Ascending aorta (tissue), 2 donors: ENCODE results near the gene SLC18B1. TPM values are rescaled to one million over a fixed set of nuclear protein-coding genes. Genes with fewer than 3 reads are reported as not detected.

Experiments used
- DNase-seq, 2 donors: peaks; one replicate each; pipeline ENCODE4 v3.0.0-alpha.2; 2019; ENCODE audit warnings: low spot score in 2 of 2
- H3K27ac ChIP-seq, 2 donors: fragments of 200-600 bp; sonication (generic); one replicate each; pipeline ENCODE4 v1.5.1; 2016 to 2017; ENCODE audit warnings: mild to moderate bottlenecking in 1 of 2
- H3K27me3 ChIP-seq: fragments of 200-600 bp; sonication (generic); one replicate; pipeline ENCODE4 v1.5.1; 2017
- H3K36me3 ChIP-seq, 2 donors: fragments of 200-600 bp; sonication (generic); one replicate each; pipeline ENCODE4 v1.5.1; 2016
- H3K4me1 ChIP-seq, 2 donors: fragments of 200-600 bp; sonication (generic); one replicate each; pipeline ENCODE4 v1.5.1; 2016 to 2017; ENCODE audit warnings: mild to moderate bottlenecking in 1 of 2
- H3K4me3 ChIP-seq, 2 donors: fragments of 200-600 bp; sonication (generic); one replicate each; pipeline ENCODE4 v1.5.1; 2016 to 2017; ENCODE audit warnings: mild to moderate bottlenecking in 1 of 2
- H3K9me3 ChIP-seq, 2 donors: fragments of 200-600 bp; sonication (generic); one replicate each; pipeline ENCODE4 v1.5.1; 2016
- CTCF ChIP-seq, 3 experiments: fragments of 200-600 bp in 2 of 3; fragments of 450-650 bp in 1 of 3; sonication (generic) in 2 of 3; IDR thresholded peaks; one replicate each; pipeline ENCODE4 v1.5.1; 2016 to 2019; ENCODE audit warnings: antibody characterized with exemption in 3 of 3, mild to moderate bottlenecking in 1 of 3, moderate library complexity in 1 of 3
- intact Hi-C: fragments of 100-400 bp; cut with DNase I; formaldehyde crosslinking; loops from one replicate; pipeline ENCODE4 v1.15.1; 2023
- total RNA-seq: library from RNA; depleted of rRNA; stranded (reverse); fragments of >200 nt; gene quantifications from one replicate; pipeline ENCODE4 v1.1.0, GENCODE V29; 2016

The SLC18B1 gene
- total RNA-seq, 1 donor from 2014 or later: 1.7 TPM

GRCh38 chr6:132820629-132821381 is 22.4 kb upstream of the SLC18B1 start:
- Histone ChIP-seq H3K4me3 (no peak overlapping the region), H3K27ac (peak overlapping the region in 1 of 2 donors; percentile 9), H3K27me3 (no peaks in the 10 kb centered on the region), H3K36me3 (peaks cover 19 to 41% of the 10 kb centered on the region in 2 donors), H3K9me3 (no peaks in the 10 kb centered on the region), H3K4me1 (peaks cover 2 to 12% of the 10 kb centered on the region in 2 donors)
- intact Hi-C loops: loop anchor here (5.0 kb wide), 1 partner anchor 691 kb away; no protein-coding TSS in a partner anchor
- no peak for DNase-seq
- no peak for TF ChIP-seq CTCF (IDR thresholded peaks at IDR 0.05)

- H3K27me3 ChIP-seq: no peaks in the 10 kb centered on the region
- DNase-seq: no peak
- intact Hi-C loops: loop anchor here (5.0 to 10.0 kb wide), 3 partner anchors 305 to 1355 kb away; partner anchors contain the start of gene STX7
- H3K27ac ChIP-seq: no peak overlapping the region
- no peak overlapping the region for H3K4me3 ChIP-seq
- no peak for TF ChIP-seq CTCF (IDR thresholded peaks at IDR 0.05)
- H3K9me3 ChIP-seq: no peaks in the 10 kb centered on the region
- H3K36me3 ChIP-seq: peaks cover 19 to 42% of the 10 kb centered on the region in 2 donors
- H3K4me1 ChIP-seq: peaks cover 10 to 20% of the 10 kb centered on the region in 2 donors
Measured at GRCh38 chr6:132819405-132820161, 21.1 kb upstream of the SLC18B1 start.

DNA sequence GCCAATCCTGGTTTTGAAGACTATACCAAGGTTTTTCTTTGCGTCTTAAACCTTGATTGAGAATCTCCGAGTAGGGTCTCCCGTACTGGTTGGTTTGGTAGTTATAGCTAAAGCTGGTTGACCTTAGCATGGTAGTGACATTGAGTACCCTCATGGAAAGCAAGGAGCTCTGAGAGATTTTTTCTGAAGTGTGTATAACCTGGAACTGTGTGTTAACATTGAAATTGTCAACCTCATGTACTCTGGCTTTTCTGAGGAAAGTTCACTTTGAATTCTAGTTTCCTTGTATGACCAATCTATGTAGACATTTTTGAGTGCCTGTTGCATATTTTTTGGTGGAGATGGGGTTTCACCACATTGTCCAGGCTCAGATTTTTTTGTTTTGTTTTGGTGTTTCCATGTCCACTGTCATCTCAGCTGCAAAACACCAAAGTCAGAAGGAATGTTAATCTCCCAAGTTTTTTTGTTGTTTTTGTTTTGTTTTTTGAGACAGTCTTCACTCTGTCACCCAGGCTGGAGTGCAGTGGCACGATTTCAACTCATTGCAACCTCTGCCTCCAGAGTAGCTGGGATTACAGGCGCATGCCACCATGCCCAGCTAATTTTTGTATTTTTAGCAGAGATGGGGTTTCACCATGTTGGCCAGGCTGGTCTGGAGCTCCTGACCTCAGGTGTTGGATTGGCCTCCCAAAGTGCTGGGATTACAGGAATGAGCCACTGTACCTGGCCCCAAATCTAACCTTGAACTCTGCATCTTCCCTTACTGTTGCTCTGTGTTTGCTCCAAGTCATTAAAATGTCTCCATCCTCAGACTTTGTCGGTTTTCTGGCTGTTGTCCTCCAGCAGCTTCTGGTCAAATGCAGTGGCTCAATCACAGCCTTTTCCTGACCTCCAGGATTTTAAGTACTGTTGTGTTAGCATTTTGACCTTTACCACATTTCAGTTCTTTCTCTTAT is 20.2 kb upstream of the SLC18B1 start:
- TF ChIP-seq CTCF (IDR thresholded peaks at IDR 0.05): no peak
- no peak for DNase-seq
- Histone ChIP-seq H3K27me3 (no peaks in the 10 kb centered on the region), H3K27ac (no peak overlapping the region), H3K4me3 (no peak overlapping the region), H3K4me1 (peaks cover 10 to 20% of the 10 kb centered on the region in 2 donors), H3K36me3 (peaks cover 19 to 42% of the 10 kb centered on the region in 2 donors), H3K9me3 (no peaks in the 10 kb centered on the region)
- intact Hi-C loops: loop anchor here (10.0 kb wide), 2 partner anchors 304 to 1356 kb away; partner anchors contain the start of gene STX7

DNA sequence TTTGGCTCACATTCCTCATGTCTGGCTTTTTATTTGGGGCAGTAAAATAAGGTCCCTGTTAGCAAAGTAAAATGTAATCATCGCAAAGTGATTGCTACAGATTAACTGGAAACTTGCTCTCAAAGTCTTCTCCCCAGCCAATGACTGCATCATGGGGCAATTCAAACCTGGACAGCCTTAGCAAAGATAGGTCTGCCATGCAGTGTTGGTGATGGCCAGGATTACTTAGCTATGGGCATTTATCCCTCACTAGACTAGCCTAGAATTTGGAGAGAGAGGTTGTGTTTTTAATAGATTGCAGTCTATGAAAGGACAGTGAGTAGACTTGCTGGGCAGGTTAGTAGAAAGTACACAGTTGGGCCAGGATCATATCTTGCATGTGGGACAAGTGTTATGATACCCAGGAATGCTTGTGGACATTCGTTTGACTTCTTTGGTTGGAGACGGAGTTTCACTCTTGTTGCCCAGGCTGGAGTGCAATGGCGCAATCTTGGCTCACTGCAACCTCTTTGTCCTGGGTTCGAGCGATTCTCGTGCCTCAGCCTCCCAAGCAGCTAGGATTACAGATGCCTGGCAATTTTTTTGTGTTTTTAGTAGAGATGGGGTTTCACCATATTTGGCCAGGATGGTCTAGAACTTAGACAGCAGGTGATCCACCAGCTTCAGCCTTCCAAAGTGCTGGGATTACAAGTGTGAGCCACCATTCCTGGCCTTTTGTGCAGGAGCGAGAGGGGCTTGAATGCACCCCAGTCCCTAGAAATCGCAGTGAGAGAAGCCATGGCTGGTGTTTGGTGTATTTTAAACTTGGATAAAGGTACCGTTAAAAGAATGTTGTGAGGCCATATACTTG is 19.3 kb upstream of the SLC18B1 start:
- Histone ChIP-seq H3K4me1 (peaks cover 10 to 20% of the 10 kb centered on the region in 2 donors), H3K27me3 (no peaks in the 10 kb centered on the region), H3K27ac (no peak overlapping the region), H3K9me3 (no peaks in the 10 kb centered on the region), H3K36me3 (peaks cover 19 to 42% of the 10 kb centered on the region in 2 donors), H3K4me3 (no peak overlapping the region)
- TF ChIP-seq CTCF (IDR thresholded peaks at IDR 0.05): no peak
- intact Hi-C loops: loop anchor here (10.0 kb wide), 2 partner anchors 303 to 1357 kb away; partner anchors contain the start of gene STX7
- no peak for DNase-seq
